DMS79 treated with DMSO at 0.1 percent for 48 hours (cell line): Measurements from ENCODE around the gene SLC25A2.

Experiments used
- DNase-seq: peaks from one replicate; lab custom pipeline; 2025; lab: John Stamatoyannopoulos, UW

SLC25A2 gene

DNA sequence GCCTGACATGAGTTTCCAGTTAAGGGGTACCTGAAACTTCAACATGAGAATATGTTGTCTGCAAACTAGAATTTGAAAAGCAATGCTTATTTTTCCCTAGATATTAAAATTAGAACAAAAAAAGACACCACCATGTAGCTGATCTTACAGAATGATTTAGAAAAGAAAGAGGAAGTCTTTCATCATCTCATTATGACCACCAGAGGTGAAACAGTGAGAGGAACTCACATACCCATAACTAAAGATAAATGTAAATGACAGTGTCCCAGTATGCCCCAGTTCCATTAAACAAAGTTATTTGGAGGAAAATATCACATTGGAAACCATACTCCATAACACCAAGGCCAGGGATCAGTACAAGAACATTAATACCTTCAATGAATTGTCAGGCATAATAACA is 9.9 kb upstream of the SLC25A2 start:
- no peak for DNase-seq

DNA sequence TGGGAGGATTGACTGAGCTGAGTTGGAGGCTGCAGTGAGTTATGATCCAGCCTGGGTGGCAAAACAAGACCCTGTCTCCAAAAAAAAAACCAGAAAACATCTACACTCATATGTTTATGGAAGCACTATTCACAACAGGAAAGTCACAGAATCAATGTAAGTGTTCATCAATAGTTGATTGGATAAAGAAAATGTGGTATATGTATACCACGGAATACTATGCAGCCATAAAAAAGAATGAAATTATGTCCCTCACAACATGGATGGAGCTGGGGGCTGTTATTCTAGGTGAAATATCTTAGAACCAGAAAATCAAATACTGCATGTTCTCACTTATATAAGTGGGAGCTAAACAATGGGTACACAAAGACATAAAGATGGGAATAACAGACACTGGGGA is 2.8 kb upstream of the SLC25A2 start:
- DNase-seq = no peak

DNA sequence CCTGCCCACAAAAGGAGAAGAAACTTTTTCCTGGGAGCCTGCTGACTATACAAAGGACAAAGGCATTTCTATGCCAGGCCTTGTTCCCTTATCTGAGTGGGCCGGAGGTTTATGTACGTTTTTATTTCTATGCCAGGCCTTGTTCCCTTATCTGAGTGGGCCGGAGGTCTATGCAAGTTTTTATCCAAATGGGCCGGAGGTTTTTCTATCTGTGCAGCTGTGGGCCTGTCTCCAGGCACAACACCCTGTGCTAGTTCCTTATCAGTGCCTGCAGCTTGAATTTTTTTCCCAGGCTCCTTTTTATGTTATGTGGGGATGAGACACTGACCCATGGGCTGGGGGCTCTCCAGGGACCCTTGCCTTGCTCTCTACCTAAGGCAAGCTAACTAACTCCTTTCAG is 5.5 kb downstream of the SLC25A2 start:
- no peak for DNase-seq

DNA sequence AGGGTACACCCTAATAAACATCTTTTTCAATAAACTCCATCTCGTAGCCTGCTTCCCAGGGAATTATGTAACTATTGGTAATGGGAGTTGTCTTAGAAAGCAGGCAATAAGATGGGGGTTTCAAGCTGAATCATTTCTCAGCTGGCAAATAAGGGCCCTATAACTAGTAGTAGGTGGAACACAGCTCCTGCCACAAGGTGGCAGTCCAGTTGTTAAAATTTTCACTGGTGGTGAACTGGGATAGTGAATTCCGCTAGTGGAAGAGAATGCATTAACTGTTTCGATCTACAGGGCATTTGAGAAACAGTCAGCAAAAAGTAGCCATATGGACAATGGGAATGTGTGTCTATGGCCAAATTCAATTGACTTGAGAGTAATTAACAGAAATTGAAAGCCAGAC is 30.9 kb downstream of the SLC25A2 start:
- no peak for DNase-seq

DNA sequence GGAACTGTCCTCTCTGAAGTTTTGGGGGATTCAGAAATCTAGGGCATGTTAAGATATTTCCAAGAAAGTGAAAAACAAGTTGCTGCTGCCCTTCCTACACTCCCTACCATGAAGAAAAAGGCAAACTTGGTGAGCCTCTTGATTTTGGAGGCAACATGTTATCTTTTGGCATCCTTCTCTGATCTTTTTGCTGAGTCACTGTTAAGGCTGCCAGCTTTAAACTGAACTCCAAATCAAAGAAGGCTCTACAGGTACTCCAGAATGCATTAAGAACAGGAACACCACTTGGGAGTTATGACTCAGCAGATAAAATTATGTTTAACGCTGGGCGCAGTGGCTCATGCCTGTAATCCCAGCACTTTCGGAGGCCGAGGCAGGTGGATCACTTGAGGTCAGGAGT is 34.7 kb downstream of the SLC25A2 start:
- no peak for DNase-seq

DNA sequence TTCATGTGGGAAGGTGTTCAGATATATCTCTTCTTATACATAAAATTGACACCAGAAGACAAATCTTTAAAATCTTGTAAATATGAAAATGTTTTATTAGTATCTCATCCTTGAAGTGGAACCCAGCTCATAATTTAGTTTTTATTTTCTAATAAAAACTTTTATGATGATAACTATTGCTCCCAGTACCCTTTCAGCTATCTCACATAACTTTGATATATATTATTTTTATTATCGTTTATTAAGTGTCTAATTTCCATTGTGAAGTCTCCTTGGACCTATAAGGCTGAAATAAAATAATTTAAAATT is 42.7 kb downstream of the SLC25A2 start:
- DNase-seq = no peak

DNA sequence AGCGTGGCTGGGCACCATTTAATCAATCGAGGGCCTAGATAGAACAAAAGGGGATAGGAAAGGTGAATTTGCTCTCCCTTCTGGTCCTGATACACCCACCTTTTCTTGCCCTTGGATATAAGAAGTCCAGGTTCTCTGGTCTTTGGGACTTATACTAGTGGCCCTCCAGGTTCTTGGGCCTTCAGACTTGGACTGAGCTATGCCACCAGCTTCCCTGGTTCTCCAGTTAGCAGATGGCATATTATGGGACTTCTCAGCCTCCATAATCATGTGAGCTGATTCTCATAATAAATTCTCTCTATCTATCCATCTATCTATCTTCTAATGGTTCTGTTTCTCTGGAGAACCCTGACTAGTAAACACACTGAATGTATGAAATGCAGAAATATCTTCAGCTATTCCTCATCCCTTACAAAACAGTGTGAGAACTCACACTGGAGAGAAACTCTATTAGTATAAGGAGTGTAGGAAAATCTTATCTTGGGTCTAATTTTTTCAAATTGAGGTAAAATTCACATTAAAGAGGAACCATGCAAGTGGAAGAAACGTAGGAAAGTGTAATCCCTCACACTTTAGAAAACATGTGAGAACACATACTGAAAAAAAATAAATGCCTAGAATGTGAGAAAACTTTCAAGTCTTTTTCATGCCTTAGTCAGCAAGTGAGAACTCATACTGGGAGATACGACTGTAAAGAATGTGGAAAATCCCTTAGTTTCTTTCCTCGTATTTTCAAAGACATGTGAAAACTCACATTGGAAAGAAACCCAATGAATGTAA is 43.2 kb downstream of the SLC25A2 start:
- no peak for DNase-seq

DNA sequence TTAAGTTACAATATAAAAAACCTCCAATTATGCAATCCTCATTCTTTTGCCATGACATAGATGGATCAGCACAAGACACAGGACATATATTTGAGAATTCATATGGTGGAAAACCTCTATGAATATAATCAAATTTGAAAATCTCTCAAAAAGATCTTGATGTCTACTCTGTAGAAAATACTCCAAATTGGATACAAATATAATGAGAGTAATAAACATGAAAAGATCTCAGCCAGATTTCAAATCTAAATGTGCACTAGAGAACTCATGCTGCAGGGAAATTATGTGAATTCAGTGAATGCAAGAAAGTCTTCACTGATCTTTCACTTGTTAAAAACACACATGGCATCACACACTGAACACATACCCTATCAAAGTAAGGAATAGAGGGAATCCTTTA is 44.9 kb downstream of the SLC25A2 start:
- DNase-seq = no peak

DNA sequence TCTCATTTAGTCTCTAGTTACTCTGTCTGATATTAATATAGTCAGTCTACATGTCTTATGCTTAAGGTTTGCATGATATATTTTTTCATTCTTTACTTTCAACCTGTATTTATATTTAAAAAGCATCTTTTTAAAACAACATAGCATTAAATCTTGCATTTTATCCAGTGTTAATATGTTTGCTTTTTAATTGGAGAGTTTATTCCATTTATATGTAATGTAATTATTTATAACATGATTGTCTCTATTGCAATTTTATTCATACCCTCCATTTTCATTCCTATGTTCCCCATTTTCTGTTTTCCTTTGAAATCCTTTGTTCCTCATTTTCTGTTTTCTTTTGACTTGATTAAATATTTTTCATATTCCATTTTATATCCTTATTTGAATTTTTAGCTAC is 45.4 kb downstream of the SLC25A2 start:
- no peak for DNase-seq
